IPS-NIHi11 (cell line): ENCODE measurements around the gene SBDS.
"Not testable (repeated sequence)": the region's sequence is repeated elsewhere in the genome, so short reads cannot be mapped to it uniquely, and the experiment has no call there.

Source experiments
- DNase-seq: peaks from one replicate; pipeline ENCODE4 v3.0.0; 2012; ENCODE audit warnings: mixed read lengths, low spot score

Gene SBDS

GRCh38 chr7:66994691-66995049 is 716 bp downstream of the SBDS start:
- DNase-seq: peak; percentile 11

GRCh38 chr7:66994051-66994450 is 1.3 kb downstream of the SBDS start:
- not testable (repeated sequence) for DNase-seq

GRCh38 chr7:66989552-66989951 is 5.8 kb downstream of the SBDS start:
- DNase-seq: not testable (repeated sequence)

GRCh38 chr7:66980336-66980735 is 15.1 kb downstream of the SBDS start:
- not testable (repeated sequence) for DNase-seq

- DNase-seq: not testable (repeated sequence)
Observed at GRCh38 chr7:66979013-66979412, 16.4 kb downstream of the SBDS start.

- DNase-seq: not testable (repeated sequence)
Observed at GRCh38 chr7:66978312-66978711, 17.1 kb downstream of the SBDS start.

- peak; percentile 25 for DNase-seq
Observed at GRCh38 chr7:66974986-66975590, 20.3 kb downstream of the SBDS start.

- DNase-seq: peak; percentile 58
Observed at GRCh38 chr7:66970310-66970709, 25.1 kb downstream of the SBDS start.

GRCh38 chr7:66969001-66969400 is 26.4 kb downstream of the SBDS start:
- not testable (repeated sequence) for DNase-seq

- DNase-seq: peak; percentile 11
Observed at GRCh38 chr7:66967029-66967428, 28.4 kb downstream of the SBDS start.

GRCh38 chr7:66964411-66964810 is 31.0 kb downstream of the SBDS start:
- DNase-seq: no peak

GRCh38 chr7:66961096-66961495 is 34.3 kb downstream of the SBDS start:
- DNase-seq: no peak

GRCh38 chr7:66960192-66960591 is 35.2 kb downstream of the SBDS start:
- no peak for DNase-seq

GRCh38 chr7:66958538-66959350 is 36.6 kb downstream of the SBDS start:
- DNase-seq: no peak

GRCh38 chr7:66957595-66958290 is 37.6 kb downstream of the SBDS start:
- DNase-seq: no peak

GRCh38 chr7:66953044-66953427 is 42.4 kb downstream of the SBDS start:
- DNase-seq: no peak

GRCh38 chr7:66952343-66953043 is 42.9 kb downstream of the SBDS start:
- peak; percentile 38 for DNase-seq

- DNase-seq: no peak
Observed at GRCh38 chr7:66950763-66951162, 44.6 kb downstream of the SBDS start.

- no peak for DNase-seq
Observed at GRCh38 chr7:66950311-66950710, 45.1 kb downstream of the SBDS start.

- no peak for DNase-seq
Observed at GRCh38 chr7:66948480-66949109, 46.8 kb downstream of the SBDS start.

- DNase-seq: no peak
Observed at GRCh38 chr7:66946545-66946944, 48.8 kb downstream of the SBDS start.

GRCh38 chr7:66939325-66939724 is 56.1 kb downstream of the SBDS start:
- DNase-seq: no peak
